HFFc6 (cell line): ENCODE measurements around the gene DPY30. TPM values are rescaled to one million over a fixed set of nuclear protein-coding genes. Genes with fewer than 3 reads are reported as not detected.
"Not testable (repeated sequence)": the region's sequence is repeated elsewhere in the genome, so short reads cannot be mapped to it uniquely, and the experiment has no call there.

ENCODE experiments used
- DNase-seq: peaks from one replicate; pipeline ENCODE4 v3.0.0-alpha.2; 2018
- H3K27ac Mint-ChIP-seq: 2 replicates; pipeline ENCODE4 v1.8.0; 2020; ENCODE audit warnings: mild to moderate bottlenecking, mixed read lengths
- H3K27me3 Mint-ChIP-seq: 2 replicates; pipeline ENCODE4 v1.8.0; 2021; ENCODE audit warnings: mild to moderate bottlenecking, moderate library complexity, mixed read lengths; ENCODE audit not compliant: insufficient read depth
- H3K36me3 Mint-ChIP-seq: 2 replicates; pipeline ENCODE4 v1.8.0; 2021; ENCODE audit warnings: low read depth, mixed read lengths
- H3K4me1 Mint-ChIP-seq: 2 replicates; pipeline ENCODE4 v1.8.0; 2020; ENCODE audit warnings: low read depth, mixed read lengths
- H3K4me3 Mint-ChIP-seq: 2 replicates; pipeline ENCODE4 v1.8.0; 2020; ENCODE audit warnings: mild to moderate bottlenecking, moderate library complexity, mixed read lengths
- H3K9me3 Mint-ChIP-seq: 2 replicates; pipeline ENCODE4 v1.8.0; 2020; ENCODE audit warnings: mild to moderate bottlenecking, mixed read lengths
- CTCF ChIP-seq: fragments of 200-600 bp; sonication (generic); IDR thresholded peaks from 2 replicates; pipeline ENCODE4 v1.5.0; 2021; ENCODE audit warnings: antibody characterized with exemption, mild to moderate bottlenecking
- total RNA-seq, 6 experiments: library from RNA; stranded (reverse); fragmentation: NEBNext Ultra II Directional; extraction: Animal tissue kit (Norgen Biotek cat#: 25700); gene quantifications; 2 replicates in 1 of 6; 3 replicates in 5 of 6; pipeline ENCODE4 v1.2.3, GENCODE V29; 2021

Gene DPY30
- total RNA-seq, 6 experiments from 2014 or later: 65.0 to 77.0 (median 66.6) TPM

DNA sequence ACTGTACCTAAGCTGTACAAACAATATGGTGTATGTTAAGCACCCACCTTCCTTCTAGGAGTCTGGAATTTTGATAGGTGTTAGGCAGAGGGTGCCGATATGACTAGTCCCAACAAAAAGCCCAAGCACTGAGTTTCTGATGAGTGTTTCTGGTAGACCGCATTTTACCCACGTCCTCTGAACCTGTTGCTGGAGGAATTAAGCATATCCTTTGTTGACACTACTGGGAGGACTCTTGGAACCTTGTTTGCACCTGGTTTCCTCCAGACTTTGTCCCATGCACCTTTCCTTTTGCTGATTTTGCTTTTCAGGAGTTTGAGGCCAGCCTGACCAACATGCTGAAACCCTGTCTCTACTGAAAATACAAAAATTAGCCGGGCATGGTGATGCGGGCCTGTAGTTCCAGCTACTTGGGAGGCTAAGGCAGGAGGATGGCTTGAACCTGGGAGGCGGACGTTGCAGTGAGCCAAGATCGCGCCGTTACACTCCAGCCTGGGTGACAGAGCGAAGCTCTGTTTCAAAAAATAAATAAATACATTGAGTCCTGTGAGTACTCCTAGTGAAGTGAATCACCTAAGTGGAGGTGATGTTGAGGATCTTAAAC is 12.3 kb upstream of the DPY30 start:
- no peak for DNase-seq
- H3K4me3 Mint-ChIP-seq: no peak overlapping the region
- no peak overlapping the region for H3K27ac Mint-ChIP-seq
- H3K4me1 Mint-ChIP-seq: no peaks in the 10 kb centered on the region
- H3K36me3 Mint-ChIP-seq: no peaks in the 10 kb centered on the region
- no peak for TF ChIP-seq CTCF
- no peaks in the 10 kb centered on the region for H3K9me3 Mint-ChIP-seq
- H3K27me3 Mint-ChIP-seq: 0 out of 2 replicates have a peak, but pooled peaks cover 2% of the 10 kb centered on the region

DNA sequence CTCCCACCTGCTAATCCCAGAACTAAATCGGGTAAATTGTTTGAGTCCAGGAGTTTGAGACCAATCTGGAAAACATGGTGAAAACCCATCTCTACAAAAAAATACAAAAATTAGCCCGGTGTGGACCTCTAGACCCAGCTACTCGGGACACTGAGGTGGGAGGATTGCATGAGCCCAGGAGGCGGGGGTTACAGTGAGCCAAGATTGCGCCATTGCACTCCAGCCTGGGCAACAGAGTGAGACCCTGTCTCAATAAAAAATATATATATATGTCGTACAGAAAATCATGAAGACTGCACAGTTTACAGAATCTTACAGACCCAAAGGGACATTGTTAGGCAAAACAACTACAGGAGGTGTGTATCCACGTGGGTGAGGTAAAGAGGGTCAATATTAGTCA is 4.0 kb upstream of the DPY30 start:
- Mint-ChIP-seq H3K4me1 (peaks cover 16% of the 10 kb centered on the region), H3K27ac (no peak overlapping the region), H3K4me3 (no peak overlapping the region), H3K36me3 (no peaks in the 10 kb centered on the region), H3K9me3 (no peaks in the 10 kb centered on the region), H3K27me3 (peaks cover 3% of the 10 kb centered on the region; the same call in 1 of the 2 replicates)
- no peak for DNase-seq
- TF ChIP-seq CTCF: no peak

GRCh38 chr2:32034198-32034887 is 5.3 kb downstream of the DPY30 start:
- peak; percentile 21 for DNase-seq
- not testable (repeated sequence) for H3K36me3 Mint-ChIP-seq, H3K9me3 Mint-ChIP-seq, H3K4me3 Mint-ChIP-seq, H3K27me3 Mint-ChIP-seq
- H3K4me1 Mint-ChIP-seq: peaks cover 20% of the 10 kb centered on the region
- peak overlapping the region; percentile 64 for H3K27ac Mint-ChIP-seq

GRCh38 chr2:32018789-32019482 is 20.7 kb downstream of the DPY30 start:
- H3K4me1 Mint-ChIP-seq, DNase-seq, H3K27me3 Mint-ChIP-seq, H3K9me3 Mint-ChIP-seq, H3K4me3 Mint-ChIP-seq, H3K36me3 Mint-ChIP-seq, H3K27ac Mint-ChIP-seq: not testable (repeated sequence)

GRCh38 chr2:32012872-32013271 is 26.7 kb downstream of the DPY30 start:
- peak overlapping the region; percentile 49 for H3K27ac Mint-ChIP-seq
- no peaks in the 10 kb centered on the region for H3K27me3 Mint-ChIP-seq
- H3K9me3 Mint-ChIP-seq: no peaks in the 10 kb centered on the region
- peaks cover 25% of the 10 kb centered on the region for H3K4me1 Mint-ChIP-seq
- TF ChIP-seq CTCF: no peak
- no peak for DNase-seq
- no peak overlapping the region for H3K4me3 Mint-ChIP-seq
- no peaks in the 10 kb centered on the region for H3K36me3 Mint-ChIP-seq

- Mint-ChIP-seq H3K27me3 (no peaks in the 10 kb centered on the region), H3K4me3 (peak overlapping the region; percentile 87), H3K27ac (peak overlapping the region; percentile 85), H3K36me3 (no peaks in the 10 kb centered on the region), H3K9me3 (no peaks in the 10 kb centered on the region), H3K4me1 (peaks cover 37% of the 10 kb centered on the region)
- TF ChIP-seq CTCF: no peak
- no peak for DNase-seq
Observed at GRCh38 chr2:32011485-32011960, 28.1 kb downstream of the DPY30 start.
